SK-N-MC (cell line): Measurements from ENCODE around the gene MACROD2.

Experiments used
- EZH2 ChIP-seq: fragments of 200-600 bp; sonication (generic); IDR thresholded peaks from one replicate; pipeline ENCODE4 v1.6.1; 2017; ENCODE audit warnings: antibody characterized with exemption
- FOXP2 ChIP-seq: optimal IDR thresholded peaks from 2 replicates; pipeline ENCODE3; 2011; ENCODE audit warnings: mild to moderate bottlenecking, moderate library complexity; ENCODE audit not compliant: insufficient read depth; ENCODE audit errors: extremely low read length, control extremely low read depth

DNA sequence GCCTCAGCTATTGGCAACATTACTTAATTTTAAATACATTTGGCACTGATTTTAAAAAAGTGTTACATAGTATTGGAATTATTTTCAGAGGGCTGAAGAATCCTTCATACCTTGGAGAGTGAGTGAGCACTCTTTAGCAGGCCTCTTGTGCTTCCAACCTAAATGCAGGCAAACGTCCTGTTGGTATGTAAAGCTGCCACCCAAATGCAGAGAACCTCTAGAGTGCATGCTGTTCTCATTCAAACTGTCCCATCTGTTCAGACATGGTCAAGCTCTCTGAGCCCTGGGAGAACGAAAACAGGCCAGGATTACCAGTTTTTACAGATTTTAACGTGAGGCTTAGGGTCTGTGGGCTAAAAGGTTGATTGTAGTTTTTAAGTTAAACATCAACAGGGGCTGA lies 720.1 kb downstream of the MACROD2 start:
- TF ChIP-seq EZH2 (no peak), FOXP2 (no peak)
